Measurements from ENCODE around the gene DCUN1D3.

DNA sequence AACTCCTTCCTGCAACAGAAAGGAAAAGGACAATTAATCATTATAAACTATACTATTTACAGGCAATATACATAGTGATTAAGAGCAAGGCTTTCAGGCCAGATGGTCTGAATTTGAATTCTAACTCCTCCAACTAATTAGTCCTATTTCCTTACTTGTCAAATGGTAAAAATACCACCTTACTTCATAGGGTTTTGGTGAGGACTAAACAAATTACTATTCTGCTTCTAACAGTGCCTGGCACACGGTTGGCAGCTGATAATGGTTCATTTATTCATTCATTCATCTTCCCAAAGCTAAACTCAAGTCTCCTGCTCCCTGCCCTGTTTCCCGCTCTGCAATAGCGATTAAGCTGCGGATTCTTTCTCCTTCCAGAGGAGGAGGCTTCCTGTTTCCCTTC is 39.8 kb downstream of the DCUN1D3 start:
- TF ChIP-seq EZH2 (IDR thresholded peaks at IDR 0.05) (no peak), POLR2AphosphoS5 (IDR thresholded peaks at IDR 0.05; ENCODE audit: borderline replicate concordance, low read depth, low read length) (no peak), FOXP2 (optimal IDR thresholded peaks at IDR 0.05; ENCODE audit: control extremely low read depth, extremely low read length, insufficient read depth) (no peak)

Measured in SK-N-MC (cell line).